Keratinocyte (primary cell): ENCODE data around the gene ATP6V0A4.

Source experiments
- CTCF ChIP-seq, 3 experiments: IDR thresholded peaks in 1 of 3; conservative IDR thresholded peaks in 1 of 3; optimal IDR thresholded peaks in 1 of 3; 2 replicates in 2 of 3; 3 replicates in 1 of 3; pipeline versions ENCODE3 to v1.5.1; 2011; ENCODE audit warnings: low read length in 3 of 3, mild to moderate bottlenecking in 3 of 3, moderate library complexity in 2 of 3, control low read depth in 1 of 3, inconsistent platforms in 1 of 3; ENCODE audit not compliant: insufficient read depth in 2 of 3; ENCODE audit errors: extremely low read depth in 1 of 3
- EZH2 ChIP-seq: IDR thresholded peaks from one replicate; pipeline ENCODE4 v1.6.1; 2012; ENCODE audit warnings: inconsistent platforms, mild to moderate bottlenecking, low read length, moderate library complexity

GRCh38 chr7:138843632-138844580 lies 45.9 kb upstream of the ATP6V0A4 start:
- TF ChIP-seq CTCF (optimal IDR thresholded peaks at IDR 0.05 in 1 of 3, IDR thresholded peaks at IDR 0.05 in 1 of 3, conservative IDR thresholded peaks at IDR 0.05 in 1 of 3; ENCODE audit: extremely low read depth in 1 of 3, insufficient read depth in 2 of 3, low read length in 3 of 3) (no peak), EZH2 (no peak)
